ENCODE measurements around the gene TMEM120B. TPM values are rescaled to one million over a fixed set of nuclear protein-coding genes. Genes with fewer than 3 reads are reported as not detected.

Gene TMEM120B
- total and polyA plus RNA-seq, 2 of the 13 experiments (the other 11 are each of a cell fraction or from before 2014, with no cell fraction given) = 7.1 to 12.9 TPM

- TF ChIP-seq, protein P1, sequence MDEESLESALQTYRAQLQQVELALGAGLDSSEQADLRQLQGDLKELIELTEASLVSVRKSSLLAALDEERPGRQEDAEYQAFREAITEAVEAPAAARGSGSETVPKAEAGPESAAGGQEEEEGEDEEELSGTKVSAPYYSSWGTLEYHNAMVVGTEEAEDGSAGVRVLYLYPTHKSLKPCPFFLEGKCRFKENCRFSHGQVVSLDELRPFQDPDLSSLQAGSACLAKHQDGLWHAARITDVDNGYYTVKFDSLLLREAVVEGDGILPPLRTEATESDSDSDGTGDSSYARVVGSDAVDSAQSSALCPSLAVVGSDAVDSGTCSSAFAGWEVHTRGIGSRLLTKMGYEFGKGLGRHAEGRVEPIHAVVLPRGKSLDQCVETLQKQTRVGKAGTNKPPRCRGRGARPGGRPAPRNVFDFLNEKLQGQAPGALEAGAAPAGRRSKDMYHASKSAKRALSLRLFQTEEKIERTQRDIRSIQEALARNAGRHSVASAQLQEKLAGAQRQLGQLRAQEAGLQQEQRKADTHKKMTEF (CRISPR knock-in tag; IDR thresholded peaks at IDR 0.05) = peak; percentile 27; the same call in 1 of the 2 replicates
- TF ChIP-seq, protein P2, sequence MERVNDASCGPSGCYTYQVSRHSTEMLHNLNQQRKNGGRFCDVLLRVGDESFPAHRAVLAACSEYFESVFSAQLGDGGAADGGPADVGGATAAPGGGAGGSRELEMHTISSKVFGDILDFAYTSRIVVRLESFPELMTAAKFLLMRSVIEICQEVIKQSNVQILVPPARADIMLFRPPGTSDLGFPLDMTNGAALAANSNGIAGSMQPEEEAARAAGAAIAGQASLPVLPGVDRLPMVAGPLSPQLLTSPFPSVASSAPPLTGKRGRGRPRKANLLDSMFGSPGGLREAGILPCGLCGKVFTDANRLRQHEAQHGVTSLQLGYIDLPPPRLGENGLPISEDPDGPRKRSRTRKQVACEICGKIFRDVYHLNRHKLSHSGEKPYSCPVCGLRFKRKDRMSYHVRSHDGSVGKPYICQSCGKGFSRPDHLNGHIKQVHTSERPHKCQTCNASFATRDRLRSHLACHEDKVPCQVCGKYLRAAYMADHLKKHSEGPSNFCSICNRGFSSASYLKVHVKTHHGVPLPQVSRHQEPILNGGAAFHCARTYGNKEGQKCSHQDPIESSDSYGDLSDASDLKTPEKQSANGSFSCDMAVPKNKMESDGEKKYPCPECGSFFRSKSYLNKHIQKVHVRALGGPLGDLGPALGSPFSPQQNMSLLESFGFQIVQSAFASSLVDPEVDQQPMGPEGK (CRISPR knock-in tag; IDR thresholded peaks at IDR 0.05) = peak; percentile 65; the same call in 1 of the 2 replicates
- TF ChIP-seq ZNF777 (CRISPR knock-in tag; IDR thresholded peaks at IDR 0.05) = peak; percentile 69
- TF ChIP-seq KDM2A (CRISPR knock-in tag; IDR thresholded peaks at IDR 0.05; ENCODE audit: borderline replicate concordance, low read depth) = peak; percentile 59
- peak; percentile 29; the same call in 1 of the 2 replicates for TF ChIP-seq SMC3 (IDR thresholded peaks at IDR 0.05; ENCODE audit: low read length)
- TF ChIP-seq ZNF768 (CRISPR knock-in tag; IDR thresholded peaks at IDR 0.05) = peak; percentile 24; the same call in 1 of the 2 replicates
- TF ChIP-seq TEAD3 (CRISPR knock-in tag; optimal IDR thresholded peaks at IDR 0.05; ENCODE audit: borderline replicate concordance) = peak; percentile 35
- no peak for TF ChIP-seq TRIM24 (CRISPR knock-in tag; IDR thresholded peaks at IDR 0.05)
- no peak for TF ChIP-seq KAT2B (IDR thresholded peaks at IDR 0.05; ENCODE audit: borderline replicate concordance, low read depth, low read length)
- TF ChIP-seq, protein P3, sequence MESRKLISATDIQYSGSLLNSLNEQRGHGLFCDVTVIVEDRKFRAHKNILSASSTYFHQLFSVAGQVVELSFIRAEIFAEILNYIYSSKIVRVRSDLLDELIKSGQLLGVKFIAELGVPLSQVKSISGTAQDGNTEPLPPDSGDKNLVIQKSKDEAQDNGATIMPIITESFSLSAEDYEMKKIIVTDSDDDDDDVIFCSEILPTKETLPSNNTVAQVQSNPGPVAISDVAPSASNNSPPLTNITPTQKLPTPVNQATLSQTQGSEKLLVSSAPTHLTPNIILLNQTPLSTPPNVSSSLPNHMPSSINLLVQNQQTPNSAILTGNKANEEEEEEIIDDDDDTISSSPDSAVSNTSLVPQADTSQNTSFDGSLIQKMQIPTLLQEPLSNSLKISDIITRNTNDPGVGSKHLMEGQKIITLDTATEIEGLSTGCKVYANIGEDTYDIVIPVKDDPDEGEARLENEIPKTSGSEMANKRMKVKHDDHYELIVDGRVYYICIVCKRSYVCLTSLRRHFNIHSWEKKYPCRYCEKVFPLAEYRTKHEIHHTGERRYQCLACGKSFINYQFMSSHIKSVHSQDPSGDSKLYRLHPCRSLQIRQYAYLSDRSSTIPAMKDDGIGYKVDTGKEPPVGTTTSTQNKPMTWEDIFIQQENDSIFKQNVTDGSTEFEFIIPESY (CRISPR knock-in tag; IDR thresholded peaks at IDR 0.05) = peak; percentile 24; the same call in 1 of the 2 replicates
- TF ChIP-seq HNRNPL (IDR thresholded peaks at IDR 0.05; ENCODE audit: low read depth, low read length) = peak; percentile 53; the same call in 1 of the 2 replicates
- peak; percentile 51 for TF ChIP-seq SALL1 (CRISPR knock-in tag; IDR thresholded peaks at IDR 0.05)
- no peak for TF ChIP-seq NONO (IDR thresholded peaks at IDR 0.05)
- TF ChIP-seq NONO (CRISPR knock-in tag; conservative IDR thresholded peaks at IDR 0.05) = 0 out of 2 replicates have a peak, but pooled peaks have one; percentile 42
- peak; percentile 21 for TF ChIP-seq YY1 (IDR thresholded peaks at IDR 0.05; ENCODE audit: insufficient read depth, insufficient replicate concordance, low read depth, low read length)
- peak; percentile 39 for TF ChIP-seq POLR2G (IDR thresholded peaks at IDR 0.05; ENCODE audit: low read depth, low read length)
- peak; percentile 54; the same call in 1 of the 2 replicates for TF ChIP-seq ZNF747 (CRISPR knock-in tag; IDR thresholded peaks at IDR 0.05; ENCODE audit: borderline replicate concordance)
- TF ChIP-seq ZNF501 (CRISPR knock-in tag; IDR thresholded peaks at IDR 0.05) = peak; percentile 68; the same call in 1 of the 2 replicates
- TF ChIP-seq MYC (CRISPR knock-in tag; IDR thresholded peaks at IDR 0.05; ENCODE audit: borderline replicate concordance) = peak; percentile 22; the same call in 1 of the 2 replicates
- peak; percentile 62 for TF ChIP-seq XRCC5 (optimal IDR thresholded peaks at IDR 0.05; ENCODE audit: low read length)
- TF ChIP-seq FOSL2 (CRISPR knock-in tag; IDR thresholded peaks at IDR 0.05) = peak; percentile 6; the same call in 1 of the 2 replicates
- TF ChIP-seq TBX2 (CRISPR knock-in tag; IDR thresholded peaks at IDR 0.05; ENCODE audit: borderline replicate concordance) = 0 out of 2 replicates have a peak, but pooled peaks have one; percentile 26
- TF ChIP-seq AGO2 (optimal IDR thresholded peaks at IDR 0.05; ENCODE audit: low read depth, low read length) = peak; percentile 85
Measured at GRCh38 chr12:121776190-121777098, 63.9 kb downstream of the TMEM120B start (continued).
